Panc1 (cell line): ENCODE results near the gene KIF1A.

Source experiments
- CTCF ChIP-seq: fragments of 450-650 bp; IDR thresholded peaks from 2 replicates; pipeline ENCODE4 v1.5.1; 2017; ENCODE audit warnings: mild to moderate bottlenecking
- SIN3A ChIP-seq: IDR thresholded peaks from 2 replicates; pipeline ENCODE4 v1.6.1; 2012; ENCODE audit warnings: low read depth, mild to moderate bottlenecking, low read length, moderate library complexity, borderline replicate concordance; ENCODE audit not compliant: insufficient read depth
- TCF7L2 ChIP-seq: IDR thresholded peaks from 2 replicates; pipeline ENCODE4 v1.6.1; 2011; ENCODE audit warnings: mild to moderate bottlenecking, low read depth, low read length, inconsistent platforms

GRCh38 chr2:240725671-240726070 is 94.3 kb downstream of the KIF1A start:
- no peak for TF ChIP-seq CTCF
- TF ChIP-seq TCF7L2, result no peak
- TF ChIP-seq SIN3A, result no peak
